SHP77 (cell line): ENCODE data around the gene C11orf21.

ENCODE experiments used
- DNase-seq, 2 experiments: peaks; one replicate each; lab custom pipeline; 2025; lab: John Stamatoyannopoulos, UW

The C11orf21 gene

GRCh38 chr11:2271327-2272227 lies 30.1 kb downstream of the C11orf21 start:
- DNase-seq = no peak

GRCh38 chr11:2271077-2271326 lies 30.7 kb downstream of the C11orf21 start:
- DNase-seq = no peak

- DNase-seq = no peak
Measured at GRCh38 chr11:2270322-2271076, 31.2 kb downstream of the C11orf21 start, which contains the start of gene ASCL2. TSS of gene ASCL2 (minus strand) at chr11:2270588. CDS start at chr11:2270332, 256 bp downstream.

- no peak for DNase-seq
Measured at GRCh38 chr11:2269601-2270321, 32.0 kb downstream of the C11orf21 start.

- no peak for DNase-seq
Measured at GRCh38 chr11:2268729-2269600, 32.8 kb downstream of the C11orf21 start.

- DNase-seq = no peak
Measured at GRCh38 chr11:2267851-2268728, 33.6 kb downstream of the C11orf21 start.

- no peak for DNase-seq
Measured at GRCh38 chr11:2267306-2267850, 34.3 kb downstream of the C11orf21 start.

GRCh38 chr11:2266586-2267305 lies 35.0 kb downstream of the C11orf21 start:
- DNase-seq = no peak

GRCh38 chr11:2265854-2266585 lies 35.7 kb downstream of the C11orf21 start:
- no peak for DNase-seq

- DNase-seq = no peak
Measured at GRCh38 chr11:2265396-2265795, 36.3 kb downstream of the C11orf21 start.

GRCh38 chr11:2264366-2265053 lies 37.2 kb downstream of the C11orf21 start:
- DNase-seq = no peak

GRCh38 chr11:2263724-2264360 lies 37.9 kb downstream of the C11orf21 start:
- no peak for DNase-seq

GRCh38 chr11:2263071-2263565 lies 38.6 kb downstream of the C11orf21 start:
- no peak for DNase-seq

GRCh38 chr11:2262301-2263070 lies 39.2 kb downstream of the C11orf21 start:
- DNase-seq = no peak

GRCh38 chr11:2261436-2262230 lies 40.1 kb downstream of the C11orf21 start:
- DNase-seq = no peak
